Panc1 (cell line): Measurements from ENCODE around the gene KCNMB3. TPM values are rescaled to one million over a fixed set of nuclear protein-coding genes. Genes with fewer than 3 reads are reported as not detected.
"Not testable (repeated sequence)": the region's sequence is repeated elsewhere in the genome, so short reads cannot be mapped to it uniquely, and the experiment has no call there.

Experiments used
- ATAC-seq: fragments of 200-7000 bp; cut with Tn5 transposase; 2 replicates; pipeline ENCODE4 v1.9.1; 2020; ENCODE audit warnings: mild to moderate bottlenecking, moderate library complexity
- BruUV-seq: library from RNA; stranded (reverse); fragments of 400-500 nt; replicated peaks from 2 replicates; lab custom pipeline; 2021; lab: Mats Ljungman, UMichigan
- CTCF ChIA-PET: fragments of 300-600 bp; sonication (Branson Sonifier 250); formaldehyde crosslinking; loops from one replicate; lab custom pipeline; 2022; ENCODE audit warnings: antibody characterized with exemption; lab: Charles Lee
- POLR2A ChIA-PET: fragments of 300-600 bp; sonication (Branson Sonifier 250); formaldehyde crosslinking; loops from one replicate; lab custom pipeline; 2022; ENCODE audit warnings: antibody characterized with exemption; lab: Charles Lee
- DNase-seq: peaks from one replicate; pipeline ENCODE4 v3.0.0-alpha.2; 2010; ENCODE audit warnings: low read depth, low spot score
- H3K27ac ChIP-seq: 2 replicates; pipeline ENCODE4 v1.5.1; 2011; ENCODE audit warnings: mild to moderate bottlenecking, low read length, inconsistent platforms
- H3K27me3 ChIP-seq: fragments of 200-500 bp; sonication (Bioruptor generic); 2 replicates; pipeline ENCODE4 v1.6.0; 2014; ENCODE audit warnings: low read length, inconsistent platforms; ENCODE audit not compliant: control insufficient read depth, insufficient read depth
- H3K36me3 ChIP-seq: fragments of 200-500 bp; sonication (Bioruptor generic); 2 replicates; pipeline ENCODE4 v1.5.1; 2014; ENCODE audit warnings: inconsistent platforms, mild to moderate bottlenecking, low read length, moderate library complexity; ENCODE audit not compliant: control insufficient read depth, insufficient read depth
- H3K4me1 ChIP-seq: 2 replicates; pipeline ENCODE4 v1.5.1; 2011; ENCODE audit warnings: inconsistent platforms, mild to moderate bottlenecking, low read length, moderate library complexity; ENCODE audit not compliant: control insufficient read depth, insufficient read depth
- H3K4me3 ChIP-seq, 2 experiments: 2 replicates each; pipeline ENCODE4 v1.5.1; 2011 to 2012; ENCODE audit warnings: low read depth in 2 of 2, low read length in 2 of 2, mild to moderate bottlenecking in 2 of 2, inconsistent platforms in 1 of 2, moderate library complexity in 1 of 2
- H3K9me3 ChIP-seq: fragments of 200-500 bp; sonication (Bioruptor generic); 2 replicates; pipeline ENCODE4 v1.5.1; 2014; ENCODE audit warnings: low read depth, mild to moderate bottlenecking, inconsistent platforms, low read length, moderate library complexity; ENCODE audit not compliant: control insufficient read depth, insufficient read depth
- CTCF ChIP-seq: fragments of 450-650 bp; IDR thresholded peaks from 2 replicates; pipeline ENCODE4 v1.5.1; 2017; ENCODE audit warnings: mild to moderate bottlenecking
- POLR2AphosphoS5 ChIP-seq: IDR thresholded peaks from 2 replicates; pipeline ENCODE4 v1.6.1; 2012; ENCODE audit warnings: mild to moderate bottlenecking, low read depth, low read length, moderate library complexity
- REST ChIP-seq, 2 experiments: IDR thresholded peaks; 2 replicates each; pipeline ENCODE4 v1.6.1; 2011 to 2012; ENCODE audit warnings: low read depth in 2 of 2, control low read depth in 1 of 2, low read length in 1 of 2, mild to moderate bottlenecking in 1 of 2, moderate library complexity in 1 of 2; ENCODE audit not compliant: insufficient read depth in 1 of 2
- SIN3A ChIP-seq: IDR thresholded peaks from 2 replicates; pipeline ENCODE4 v1.6.1; 2012; ENCODE audit warnings: low read depth, mild to moderate bottlenecking, low read length, moderate library complexity, borderline replicate concordance; ENCODE audit not compliant: insufficient read depth
- TCF7L2 ChIP-seq: IDR thresholded peaks from 2 replicates; pipeline ENCODE4 v1.6.1; 2011; ENCODE audit warnings: mild to moderate bottlenecking, low read depth, low read length, inconsistent platforms
- in situ Hi-C: cut with HindIII; loops from 2 replicates; pipeline ENCODE4 v1.10.0; 2016; ENCODE audit warnings: low sequenced_read_pairs, low pct_unique_long_range_greater_than_20kb
- intact Hi-C: fragments of 100-400 bp; cut with micrococcal nuclease; formaldehyde crosslinking; loops from one replicate; pipeline ENCODE4 v1.10.0; 2022; ENCODE audit not compliant: unreplicated experiment
- total RNA-seq: library from RNA; stranded (reverse); gene quantifications from one replicate; pipeline ENCODE4 v1.2.1, GENCODE V29; 2021; ENCODE audit not compliant: unreplicated experiment

KCNMB3 gene
- total RNA-seq, 1 experiment from 2014 or later: 5.8 TPM

- Histone ChIP-seq H3K36me3 (no peaks in the 10 kb centered on the region), H3K27me3 (peaks cover 2% of the 10 kb centered on the region; the same call in 1 of the 2 replicates), H3K4me1 (no peaks in the 10 kb centered on the region), H3K9me3 (no peaks in the 10 kb centered on the region), H3K27ac (no peak overlapping the region), H3K4me3 (no peak overlapping the region)
- TF ChIP-seq SIN3A (no peak), CTCF (no peak), POLR2AphosphoS5 (no peak), TCF7L2 (no peak), REST (IDR thresholded peaks at IDR 0.05; ENCODE audit: insufficient read depth in 1 of 2, low read depth in 2 of 2, low read length in 1 of 2) (no peak)
- intact Hi-C loops: no loop called here
- POLR2A ChIA-PET: no interaction called here
- no peak for DNase-seq
- no TSS peak for BruUV-seq
- CTCF ChIA-PET: no interaction called here
- no peak for ATAC-seq
- in situ Hi-C loops: no loop called here
Measured at GRCh38 chr3:179276743-179277142, 25.8 kb upstream of the KCNMB3 start.

GRCh38 chr3:179276001-179276400, 25.1 kb upstream of the KCNMB3 start:
- DNase-seq: no peak
- POLR2A ChIA-PET: interaction anchor here (0.7 kb wide), 2 partner anchors 10 to 171 kb away, joined by 6 to 12 read pairs; no protein-coding TSS in a partner anchor
- H3K4me1 ChIP-seq: no peaks in the 10 kb centered on the region
- H3K9me3 ChIP-seq: no peaks in the 10 kb centered on the region
- peaks cover 2% of the 10 kb centered on the region; the same call in 1 of the 2 replicates for H3K27me3 ChIP-seq
- H3K36me3 ChIP-seq: no peaks in the 10 kb centered on the region
- H3K4me3 ChIP-seq: no peak overlapping the region
- ATAC-seq: no peak
- intact Hi-C loops (no loop called here), in situ Hi-C loops (no loop called here)
- no TSS peak for BruUV-seq
- CTCF ChIA-PET: interaction anchor here (0.7 kb wide), 1 partner anchor 843 kb away, joined by 15 read pairs; no protein-coding TSS in a partner anchor
- no peak overlapping the region for H3K27ac ChIP-seq
- TF ChIP-seq REST (IDR thresholded peaks at IDR 0.05; ENCODE audit: insufficient read depth in 1 of 2, low read depth in 2 of 2, low read length in 1 of 2) (no peak), CTCF (no peak), SIN3A (no peak), POLR2AphosphoS5 (no peak), TCF7L2 (no peak)

GRCh38 chr3:179274434-179274833, 23.5 kb upstream of the KCNMB3 start:
- H3K36me3 ChIP-seq, H3K9me3 ChIP-seq, H3K4me3 ChIP-seq, BruUV-seq, ATAC-seq, in situ Hi-C loops, H3K27me3 ChIP-seq, intact Hi-C loops, H3K4me1 ChIP-seq, DNase-seq, H3K27ac ChIP-seq, POLR2A ChIA-PET: not testable (repeated sequence)
- CTCF ChIA-PET: interaction anchor here (0.7 kb wide), 1 partner anchor 220 kb away, joined by 5 read pairs; no protein-coding TSS in a partner anchor
